ENCODE data around the gene MYOM1. TPM values are rescaled to one million over a fixed set of nuclear protein-coding genes. Genes with fewer than 3 reads are reported as not detected.
A peak's percentile ranks its signal among the peaks of the same experiment; 100 is the strongest.
"Not testable (repeated sequence)": the region's sequence is repeated elsewhere in the genome, so short reads cannot be mapped to it uniquely, and the experiment has no call there.

Gene MYOM1
- polyA plus RNA-seq, 4 donors: 1.5 to 7.9 (median 2.8) TPM

DNA sequence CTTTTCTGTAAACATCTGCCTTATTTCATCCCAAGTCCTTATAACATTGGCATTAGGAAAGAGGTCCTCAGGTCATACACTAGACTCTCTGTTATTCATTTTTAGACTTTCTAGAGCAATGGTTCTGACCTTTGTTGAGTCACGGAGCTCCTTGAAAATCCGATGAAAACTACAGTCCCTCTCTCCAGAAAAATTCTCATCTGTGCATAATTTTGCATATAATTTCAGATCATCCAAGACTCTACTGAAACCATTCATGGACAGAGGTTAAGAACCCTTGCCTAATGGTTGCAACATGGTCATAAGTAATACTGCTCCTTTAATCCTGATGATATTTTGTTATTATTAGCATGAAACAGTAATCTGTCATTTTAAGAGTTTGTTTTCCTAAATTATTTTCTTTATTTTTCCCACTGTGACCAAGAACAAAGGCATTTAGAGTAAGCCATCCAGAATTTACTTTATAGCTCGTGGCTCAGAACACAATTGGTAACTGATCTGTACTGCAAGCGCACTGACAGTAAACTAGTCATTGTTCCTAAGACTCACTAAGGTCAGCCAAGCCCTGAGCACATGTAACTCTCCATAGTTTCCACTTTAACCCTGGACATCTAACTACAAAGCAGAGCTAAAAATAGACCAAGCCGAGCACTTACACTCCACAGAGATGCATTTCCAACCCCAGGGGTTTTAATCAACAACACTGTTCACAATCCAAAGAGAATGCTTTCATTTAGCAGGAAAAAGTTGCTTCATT lies 8.4 kb downstream of the MYOM1 start:
- DNase-seq (no peak), FAIRE-seq (no peak)
- H3K4me3 ChIP-seq (ENCODE audit: low read depth in 1 of 3, low read length in 3 of 3): no peak overlapping the region
- no peak overlapping the region for H3K27ac ChIP-seq (ENCODE audit: low read depth in 1 of 3, low read length in 2 of 3)
- peaks cover 0 to 8% (median 0%) of the 10 kb centered on the region in 3 donors for H3K36me3 ChIP-seq (ENCODE audit: control insufficient read depth in 3 of 3, insufficient read depth in 2 of 3, low read depth in 1 of 3, low read length in 3 of 3)
- H3K4me1 ChIP-seq (ENCODE audit: control insufficient read depth in 3 of 3, insufficient read depth in 2 of 3, low read depth in 1 of 3, low read length in 2 of 3): peaks cover 0 to 26% (median 6%) of the 10 kb centered on the region in 3 donors
- WGBS, 3 donors: 60 to 82% (median 76%) methylated on average over 5 of the region's 5 CpGs
- H3K9me3 ChIP-seq (ENCODE audit: control insufficient read depth in 2 of 2, insufficient read depth in 1 of 2, low read depth in 1 of 2, low read length in 1 of 2): peaks cover 0 to 5% of the 10 kb centered on the region in 2 donors
- H3K27me3 ChIP-seq (ENCODE audit: control insufficient read depth in 3 of 3, insufficient read depth in 3 of 3, low read length in 3 of 3): no peaks in the 10 kb centered on the region

DNA sequence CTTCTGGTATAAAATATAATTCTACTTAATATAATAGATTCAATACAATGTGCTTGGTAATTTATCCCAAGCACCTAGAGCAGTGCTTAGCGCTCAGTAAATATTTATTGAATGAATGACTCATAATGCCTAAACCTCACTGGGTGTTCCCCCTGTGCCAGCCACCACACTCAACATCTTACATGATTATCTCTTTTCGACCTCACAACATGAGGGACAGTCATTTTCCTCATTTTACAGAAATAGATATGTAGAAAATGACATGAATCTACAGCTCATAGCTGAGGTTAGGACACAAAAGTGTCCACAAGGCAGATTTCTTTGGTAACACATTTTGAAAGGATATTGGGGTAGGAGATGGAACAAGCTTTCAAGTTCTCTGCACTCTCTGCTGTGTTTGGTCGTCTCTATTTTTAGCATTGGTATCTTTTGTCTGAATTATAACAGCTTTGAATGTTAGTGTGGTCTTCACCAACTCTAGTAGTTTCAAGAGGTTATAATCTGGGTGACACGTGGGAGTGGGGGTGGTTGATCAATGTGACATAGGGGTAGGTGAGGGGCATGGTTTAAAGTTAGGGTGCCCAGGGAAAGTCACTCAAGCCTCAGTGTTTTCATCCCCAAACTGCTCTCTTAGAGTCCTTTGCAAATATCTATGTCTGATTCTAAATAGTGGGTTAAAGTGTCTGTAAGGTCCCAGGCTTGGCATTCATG lies 9.8 kb downstream of the MYOM1 start:
- no peak overlapping the region for H3K4me3 ChIP-seq (ENCODE audit: low read depth in 1 of 3, low read length in 3 of 3)
- H3K27ac ChIP-seq (ENCODE audit: low read depth in 1 of 3, low read length in 2 of 3): no peak overlapping the region
- no peak for FAIRE-seq
- 72 to 78% (median 73%) methylated on average over 4 of the region's 4 CpGs for WGBS, 3 donors
- peaks cover 0 to 24% (median 6%) of the 10 kb centered on the region in 3 donors for H3K4me1 ChIP-seq (ENCODE audit: control insufficient read depth in 3 of 3, insufficient read depth in 2 of 3, low read depth in 1 of 3, low read length in 2 of 3)
- peaks cover 0 to 7% (median 0%) of the 10 kb centered on the region in 3 donors for H3K36me3 ChIP-seq (ENCODE audit: control insufficient read depth in 3 of 3, insufficient read depth in 2 of 3, low read depth in 1 of 3, low read length in 3 of 3)
- no peaks in the 10 kb centered on the region for H3K27me3 ChIP-seq (ENCODE audit: control insufficient read depth in 3 of 3, insufficient read depth in 3 of 3, low read length in 3 of 3)
- H3K9me3 ChIP-seq (ENCODE audit: control insufficient read depth in 2 of 2, insufficient read depth in 1 of 2, low read depth in 1 of 2, low read length in 1 of 2): peaks cover 0 to 3% of the 10 kb centered on the region in 2 donors
- DNase-seq: no peak

DNA sequence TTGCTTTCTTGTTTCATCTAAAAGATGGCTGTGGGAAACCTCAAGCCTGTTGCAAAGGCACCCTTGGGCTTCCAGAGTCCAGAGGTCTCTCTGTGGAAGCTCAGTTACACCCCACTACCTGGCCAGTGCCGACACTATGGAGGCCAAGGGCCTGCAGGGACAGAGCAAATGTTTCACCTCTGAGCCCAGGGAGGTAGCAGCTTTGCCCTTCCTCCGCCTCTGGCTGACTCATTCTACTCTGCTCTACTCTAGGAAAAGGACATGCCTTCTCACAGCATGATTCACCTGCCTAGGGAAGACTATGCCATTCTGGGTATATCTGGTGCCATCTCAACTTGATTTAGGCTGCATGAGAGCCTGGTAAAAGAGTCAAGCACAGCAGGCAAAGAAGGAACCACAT lies 12.2 kb downstream of the MYOM1 start:
- H3K9me3 ChIP-seq (ENCODE audit: control insufficient read depth in 2 of 2, insufficient read depth in 1 of 2, low read depth in 1 of 2, low read length in 1 of 2): no peaks in the 10 kb centered on the region
- peak overlapping the region in 1 of 3 donors; percentile 48 for H3K27ac ChIP-seq (ENCODE audit: low read depth in 1 of 3, low read length in 2 of 3)
- no peaks in the 10 kb centered on the region for H3K27me3 ChIP-seq (ENCODE audit: control insufficient read depth in 3 of 3, insufficient read depth in 3 of 3, low read length in 3 of 3)
- no peak for FAIRE-seq
- no peaks in the 10 kb centered on the region for H3K36me3 ChIP-seq (ENCODE audit: control insufficient read depth in 3 of 3, insufficient read depth in 2 of 3, low read depth in 1 of 3, low read length in 3 of 3)
- no peak overlapping the region for H3K4me3 ChIP-seq (ENCODE audit: low read depth in 1 of 3, low read length in 3 of 3)
- 65 to 87% (median 66%) methylated on average over 2 of the region's 2 CpGs for WGBS, 3 donors
- DNase-seq: peak; percentile 26 to 74
- peaks cover 0 to 15% (median 6%) of the 10 kb centered on the region in 3 donors for H3K4me1 ChIP-seq (ENCODE audit: control insufficient read depth in 3 of 3, insufficient read depth in 2 of 3, low read depth in 1 of 3, low read length in 2 of 3)

DNA sequence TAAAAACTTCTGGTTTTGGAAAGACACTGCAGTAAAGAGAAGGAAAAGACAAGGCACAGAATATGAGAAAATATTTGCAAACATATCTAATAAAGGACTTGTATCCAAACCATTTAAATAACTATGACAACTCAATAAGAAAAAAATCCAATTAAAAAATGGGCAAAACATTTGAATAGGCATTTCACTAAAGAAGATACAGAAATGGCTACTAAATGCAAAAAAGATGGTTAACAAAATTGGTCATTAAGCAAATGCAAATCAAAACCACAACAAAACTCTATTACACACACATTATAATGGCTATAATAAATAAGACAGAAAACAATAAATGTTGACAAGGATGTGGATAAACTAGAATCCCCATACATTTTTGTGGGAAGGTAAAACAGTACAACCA lies 14.5 kb downstream of the MYOM1 start:
- H3K27me3 ChIP-seq (ENCODE audit: control insufficient read depth in 3 of 3, insufficient read depth in 3 of 3, low read length in 3 of 3): no peaks in the 10 kb centered on the region
- no peaks in the 10 kb centered on the region for H3K9me3 ChIP-seq (ENCODE audit: control insufficient read depth in 2 of 2, insufficient read depth in 1 of 2, low read depth in 1 of 2, low read length in 1 of 2)
- FAIRE-seq: no peak
- H3K27ac ChIP-seq (ENCODE audit: low read depth in 1 of 3, low read length in 2 of 3): no peak overlapping the region
- no peak overlapping the region for H3K4me3 ChIP-seq (ENCODE audit: low read depth in 1 of 3, low read length in 3 of 3)
- DNase-seq: no peak
- H3K4me1 ChIP-seq (ENCODE audit: control insufficient read depth in 3 of 3, insufficient read depth in 2 of 3, low read depth in 1 of 3, low read length in 2 of 3): peaks cover 0 to 7% (median 4%) of the 10 kb centered on the region in 3 donors
- no peaks in the 10 kb centered on the region for H3K36me3 ChIP-seq (ENCODE audit: control insufficient read depth in 3 of 3, insufficient read depth in 2 of 3, low read depth in 1 of 3, low read length in 3 of 3)

DNA sequence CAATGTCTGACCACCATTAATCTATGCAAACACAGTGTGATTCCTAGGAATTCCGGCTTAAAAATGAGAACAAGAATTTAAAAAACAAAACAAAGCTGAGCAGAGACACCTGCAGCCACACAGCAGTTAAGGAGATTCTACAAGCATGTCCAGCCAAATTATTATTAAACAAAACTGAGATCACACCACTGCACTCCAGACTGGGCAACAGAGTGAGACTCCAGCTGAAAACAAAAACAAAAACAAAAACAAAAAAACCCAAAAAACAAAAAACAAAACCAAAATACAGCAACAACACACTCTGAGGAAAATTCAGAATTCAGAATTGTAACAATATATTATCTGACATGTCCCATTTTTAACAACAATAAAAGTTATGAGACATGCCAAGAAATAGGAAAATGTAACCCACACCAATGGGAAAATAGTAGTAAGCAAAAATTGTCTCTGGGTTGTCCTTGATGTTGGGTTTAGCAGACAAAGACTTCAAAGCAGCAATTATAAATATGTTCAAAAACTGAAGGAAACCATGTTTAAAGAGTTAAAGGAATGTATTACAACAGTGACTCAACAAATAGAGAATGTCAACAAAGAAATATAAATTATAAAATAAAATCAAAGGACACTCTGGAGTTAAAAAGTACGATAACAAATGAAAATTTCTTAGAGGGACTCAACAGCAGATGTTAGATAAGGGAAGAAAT lies 19.7 kb downstream of the MYOM1 start:
- FAIRE-seq (peak; percentile 23), DNase-seq (no peak)
- WGBS, 3 donors: 78 to 90% (median 79%) methylated on average over 2 of the region's 2 CpGs
- H3K4me1 ChIP-seq (ENCODE audit: control insufficient read depth in 3 of 3, insufficient read depth in 2 of 3, low read depth in 1 of 3, low read length in 2 of 3): no peaks in the 10 kb centered on the region
- no peak overlapping the region for H3K27ac ChIP-seq (ENCODE audit: low read depth in 1 of 3, low read length in 2 of 3)
- H3K9me3 ChIP-seq (ENCODE audit: control insufficient read depth in 2 of 2, insufficient read depth in 1 of 2, low read depth in 1 of 2, low read length in 1 of 2): no peaks in the 10 kb centered on the region
- H3K36me3 ChIP-seq (ENCODE audit: control insufficient read depth in 3 of 3, insufficient read depth in 2 of 3, low read depth in 1 of 3, low read length in 3 of 3): no peaks in the 10 kb centered on the region
- H3K27me3 ChIP-seq (ENCODE audit: control insufficient read depth in 3 of 3, insufficient read depth in 3 of 3, low read length in 3 of 3): no peaks in the 10 kb centered on the region
- H3K4me3 ChIP-seq (ENCODE audit: low read depth in 1 of 3, low read length in 3 of 3): no peak overlapping the region

DNA sequence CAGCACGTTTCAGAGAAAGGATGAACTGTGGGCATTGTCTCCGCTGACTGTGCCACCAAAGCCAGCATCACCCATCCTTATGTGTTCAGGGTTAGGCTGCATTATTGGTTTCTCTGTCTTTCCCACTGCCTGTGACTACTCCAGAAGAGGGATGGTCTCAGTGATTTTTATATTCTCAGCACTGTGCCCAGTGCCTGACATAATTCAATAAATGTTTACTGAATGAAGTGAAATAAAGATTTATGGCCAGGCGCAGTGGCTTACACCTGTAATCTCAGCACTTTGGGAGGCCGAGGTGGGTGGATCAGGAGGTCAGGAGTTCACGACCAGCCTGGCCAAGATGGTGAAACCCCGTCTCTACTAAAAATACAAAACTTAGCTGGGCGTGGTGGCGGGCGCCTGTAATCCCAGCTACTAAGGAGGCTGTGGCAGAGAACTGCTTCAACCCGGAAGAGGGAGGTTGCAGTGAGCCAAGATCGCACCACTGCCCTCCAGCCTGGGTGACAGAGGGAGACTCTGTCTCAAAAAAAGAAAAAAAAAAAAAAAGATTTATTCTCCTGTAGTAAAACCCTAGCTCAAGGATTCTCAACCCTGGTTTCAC lies 21.4 kb downstream of the MYOM1 start:
- not testable (repeated sequence) for H3K27me3 ChIP-seq (ENCODE audit: control insufficient read depth in 3 of 3, insufficient read depth in 3 of 3, low read length in 3 of 3); H3K4me3 ChIP-seq (ENCODE audit: low read depth in 1 of 3, low read length in 3 of 3); DNase-seq; H3K27ac ChIP-seq (ENCODE audit: low read depth in 1 of 3, low read length in 2 of 3); H3K36me3 ChIP-seq (ENCODE audit: control insufficient read depth in 3 of 3, insufficient read depth in 2 of 3, low read depth in 1 of 3, low read length in 3 of 3); H3K4me1 ChIP-seq (ENCODE audit: control insufficient read depth in 3 of 3, insufficient read depth in 2 of 3, low read depth in 1 of 3, low read length in 2 of 3); H3K9me3 ChIP-seq (ENCODE audit: control insufficient read depth in 2 of 2, insufficient read depth in 1 of 2, low read depth in 1 of 2, low read length in 1 of 2); FAIRE-seq
- 65 to 78% (median 75%) methylated on average over 11 of the region's 11 CpGs for WGBS, 3 donors

DNA sequence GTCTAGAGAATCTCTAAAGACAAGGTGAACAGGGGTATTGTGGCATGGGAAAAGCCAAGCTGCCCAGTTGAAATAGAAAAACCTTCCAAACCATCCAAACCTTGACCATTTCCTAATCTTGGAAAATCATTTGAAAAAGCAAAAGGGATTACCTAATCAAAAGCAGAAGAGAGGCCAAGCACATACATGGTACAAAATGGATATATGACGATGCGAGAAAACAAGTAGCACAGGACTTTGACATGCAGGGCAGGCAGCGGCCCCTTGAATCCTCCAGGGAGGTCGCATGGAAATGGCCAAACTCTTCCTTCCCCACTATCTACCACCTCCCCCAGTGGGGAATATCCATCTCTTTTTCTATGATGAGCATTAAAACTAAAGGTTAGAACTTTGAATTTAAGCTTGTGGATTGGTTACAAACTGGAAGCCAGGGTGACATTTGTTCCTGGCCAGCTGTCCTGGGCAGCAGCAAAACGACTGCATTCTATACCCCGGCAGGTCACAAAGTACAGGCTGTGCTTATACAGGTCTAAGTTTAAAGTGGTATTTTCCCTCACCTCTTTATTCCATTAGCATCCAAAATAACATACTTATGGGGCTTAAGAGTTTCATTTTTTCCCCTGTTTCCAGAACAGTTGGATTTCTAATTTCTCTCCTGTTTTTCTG lies 24.7 kb downstream of the MYOM1 start:
- no peak overlapping the region for H3K4me3 ChIP-seq (ENCODE audit: low read depth in 1 of 3, low read length in 3 of 3)
- 79 to 86% (median 81%) methylated on average over 6 of the region's 6 CpGs for WGBS, 3 donors
- DNase-seq (no peak), FAIRE-seq (no peak)
- no peaks in the 10 kb centered on the region for H3K36me3 ChIP-seq (ENCODE audit: control insufficient read depth in 3 of 3, insufficient read depth in 2 of 3, low read depth in 1 of 3, low read length in 3 of 3)
- H3K27ac ChIP-seq (ENCODE audit: low read depth in 1 of 3, low read length in 2 of 3): no peak overlapping the region
- H3K27me3 ChIP-seq (ENCODE audit: control insufficient read depth in 3 of 3, insufficient read depth in 3 of 3, low read length in 3 of 3): no peaks in the 10 kb centered on the region
- H3K4me1 ChIP-seq (ENCODE audit: control insufficient read depth in 3 of 3, insufficient read depth in 2 of 3, low read depth in 1 of 3, low read length in 2 of 3): no peaks in the 10 kb centered on the region
- H3K9me3 ChIP-seq (ENCODE audit: control insufficient read depth in 2 of 2, insufficient read depth in 1 of 2, low read depth in 1 of 2, low read length in 1 of 2): no peaks in the 10 kb centered on the region

DNA sequence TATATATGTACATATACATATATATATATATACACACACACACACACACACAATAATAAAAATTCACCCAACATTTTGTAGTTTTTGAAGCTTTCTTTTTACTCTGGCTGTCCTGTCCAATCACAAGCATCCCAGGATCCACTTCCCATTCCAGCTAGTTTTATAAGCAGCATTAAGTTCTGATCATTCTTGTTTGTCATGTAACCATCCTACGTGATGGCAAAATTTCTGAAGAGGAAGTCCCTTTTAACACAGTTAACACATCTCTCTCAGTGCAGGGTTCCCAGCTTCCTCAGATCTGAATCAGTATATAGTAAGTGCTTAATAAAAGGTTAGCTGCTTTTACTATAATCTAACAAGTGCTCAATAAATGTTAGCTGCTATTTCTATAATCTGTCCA lies 26.4 kb downstream of the MYOM1 start:
- H3K27ac ChIP-seq (ENCODE audit: low read depth in 1 of 3, low read length in 2 of 3): no peak overlapping the region
- H3K36me3 ChIP-seq (ENCODE audit: control insufficient read depth in 3 of 3, insufficient read depth in 2 of 3, low read depth in 1 of 3, low read length in 3 of 3): no peaks in the 10 kb centered on the region
- no peak overlapping the region for H3K4me3 ChIP-seq (ENCODE audit: low read depth in 1 of 3, low read length in 3 of 3)
- no peaks in the 10 kb centered on the region for H3K9me3 ChIP-seq (ENCODE audit: control insufficient read depth in 2 of 2, insufficient read depth in 1 of 2, low read depth in 1 of 2, low read length in 1 of 2)
- no peak for DNase-seq
- no peaks in the 10 kb centered on the region for H3K4me1 ChIP-seq (ENCODE audit: control insufficient read depth in 3 of 3, insufficient read depth in 2 of 3, low read depth in 1 of 3, low read length in 2 of 3)
- no peak for FAIRE-seq
- 69 to 87% (median 76%) methylated on average over 1 of the region's 1 CpG for WGBS, 3 donors
- H3K27me3 ChIP-seq (ENCODE audit: control insufficient read depth in 3 of 3, insufficient read depth in 3 of 3, low read length in 3 of 3): no peaks in the 10 kb centered on the region
